ENCODE data around the gene NSUN3.
A peak's percentile ranks its signal among the peaks of the same experiment; 100 is the strongest.
"Not testable (repeated sequence)": the region's sequence is repeated elsewhere in the genome, so short reads cannot be mapped to it uniquely, and the experiment has no call there.

NSUN3 gene

DNA sequence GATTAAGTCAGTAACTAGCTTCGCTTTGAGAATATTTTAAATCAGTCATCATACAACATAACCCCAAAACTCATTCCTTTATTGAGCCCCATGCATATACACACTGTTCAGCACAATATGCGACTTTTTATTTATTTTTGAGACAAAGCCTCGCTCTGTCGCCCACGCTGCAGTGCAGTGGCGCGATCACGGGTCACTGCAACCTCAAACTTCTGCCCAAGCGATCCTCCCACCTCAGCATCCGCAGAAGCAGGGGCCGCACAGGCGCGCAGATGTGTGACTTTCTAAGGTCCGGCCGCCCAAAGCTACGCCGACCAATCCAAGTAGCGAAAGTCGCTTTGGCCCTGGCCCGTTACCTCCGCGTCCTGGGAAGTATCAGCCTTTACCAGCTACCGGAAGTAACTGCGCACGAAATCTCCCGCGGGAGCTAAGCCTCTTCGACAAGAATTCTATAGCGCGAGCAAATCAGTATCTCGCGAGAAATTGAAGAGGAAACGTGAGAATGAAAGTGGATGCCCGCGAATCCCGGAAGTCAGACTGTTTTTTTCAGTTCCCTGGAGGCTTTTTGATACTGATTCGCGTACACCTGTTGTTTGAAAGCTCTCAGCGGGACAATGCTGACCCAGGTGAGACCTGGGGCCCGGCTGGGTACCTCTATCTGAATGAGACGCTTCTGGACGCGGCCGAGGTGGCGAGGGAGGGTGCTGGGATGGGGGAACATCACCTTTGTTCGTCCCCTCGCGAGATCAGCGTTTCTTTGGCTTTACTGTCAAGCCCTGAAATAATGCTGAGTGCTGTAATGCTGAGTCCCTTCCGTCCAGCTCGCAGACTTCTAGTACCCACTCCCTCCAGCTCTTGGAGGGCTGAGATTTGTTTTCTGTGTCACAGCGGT lies at the start of gene NSUN3, which contains the start of gene DHFR2:
Gene NSUN3, plus strand, starts transcription at position 549 of the 892 bp plus-strand sequence. Its CDS starts 66 bp downstream, at position 615.
Gene DHFR2, minus strand, starts transcription at position 404 of the 892 bp plus-strand sequence. CDS start 1,405 bp downstream, outside the sequence.
- DNase-seq: peak; percentile 79 to 81

DNA sequence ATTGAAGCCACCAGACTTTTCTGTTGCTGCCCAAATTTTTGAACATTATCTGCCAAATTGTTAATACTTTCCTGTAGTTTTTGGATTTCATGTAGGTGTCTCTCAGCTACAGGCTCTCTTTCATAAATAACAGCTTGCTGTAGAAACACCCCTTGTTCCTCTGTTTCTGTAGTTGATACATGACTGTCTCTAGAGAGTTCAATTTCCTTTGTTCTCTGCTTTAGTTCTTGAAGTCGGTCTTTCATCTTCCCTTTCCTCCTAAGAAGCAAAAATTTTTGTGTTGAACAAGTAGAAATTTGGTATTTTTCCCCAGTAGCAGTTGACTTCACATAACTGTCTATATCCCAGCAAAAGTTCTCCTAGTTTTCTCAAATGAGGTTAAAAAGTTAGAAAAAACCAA lies 47.8 kb upstream of the NSUN3 start:
- DNase-seq: no peak

DNA sequence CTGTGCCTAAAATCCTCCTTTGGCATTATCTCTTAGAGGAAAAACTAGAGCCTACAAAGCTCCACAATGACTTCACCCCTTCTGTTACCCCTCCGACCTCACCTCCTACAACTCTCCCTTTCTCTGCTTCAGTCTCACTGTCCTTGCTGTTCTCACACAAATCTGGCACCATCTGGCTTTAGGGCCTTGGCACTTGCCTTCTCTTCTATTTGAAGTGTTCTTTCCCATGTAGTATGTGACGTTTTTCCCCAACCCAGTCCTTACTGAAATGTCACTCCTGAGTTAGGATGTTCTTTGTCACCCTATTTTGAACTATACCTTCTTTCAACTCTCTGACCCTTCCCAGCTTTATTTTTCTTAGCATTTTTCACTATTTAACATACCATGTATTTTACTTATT lies 43.2 kb upstream of the NSUN3 start:
- no peak for DNase-seq

DNA sequence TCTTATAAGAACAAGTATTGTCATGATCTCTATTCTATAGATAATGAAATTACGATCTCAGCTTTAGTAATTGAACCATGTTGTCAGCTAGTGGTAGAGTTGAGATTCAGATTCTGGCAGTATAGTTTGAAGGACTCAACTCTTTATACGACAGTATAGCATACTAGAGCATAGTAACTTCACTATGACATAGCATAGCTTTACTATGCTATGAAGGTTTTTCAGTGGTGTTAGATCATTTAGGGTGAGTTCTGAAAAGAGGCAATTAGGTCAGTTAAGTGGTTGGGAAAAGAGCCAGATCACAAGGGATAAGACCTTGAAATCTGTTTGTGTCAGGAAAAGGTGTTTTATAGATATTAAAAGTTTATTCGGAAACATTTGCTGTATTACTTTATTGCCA lies 42.6 kb upstream of the NSUN3 start:
- DNase-seq: no peak

DNA sequence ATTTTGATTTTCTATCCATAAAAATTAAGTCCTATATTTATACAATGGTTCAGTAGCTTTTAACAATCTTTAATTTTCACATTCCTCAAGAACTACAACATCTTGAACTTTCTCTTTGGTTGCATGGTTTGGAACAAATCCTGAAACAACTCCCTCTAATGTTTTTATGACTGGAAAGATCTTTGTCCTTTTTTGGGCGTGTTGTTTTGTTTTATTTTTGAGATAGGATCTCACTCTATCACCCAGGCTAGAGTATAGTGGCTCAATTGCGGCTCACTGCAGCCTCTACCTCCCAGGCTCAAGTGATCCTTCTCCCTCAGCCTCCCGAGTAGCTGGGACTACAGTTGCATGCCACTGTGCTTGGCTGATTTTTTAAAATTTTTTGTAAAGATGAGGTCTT lies 38.5 kb upstream of the NSUN3 start:
- DNase-seq: no peak

DNA sequence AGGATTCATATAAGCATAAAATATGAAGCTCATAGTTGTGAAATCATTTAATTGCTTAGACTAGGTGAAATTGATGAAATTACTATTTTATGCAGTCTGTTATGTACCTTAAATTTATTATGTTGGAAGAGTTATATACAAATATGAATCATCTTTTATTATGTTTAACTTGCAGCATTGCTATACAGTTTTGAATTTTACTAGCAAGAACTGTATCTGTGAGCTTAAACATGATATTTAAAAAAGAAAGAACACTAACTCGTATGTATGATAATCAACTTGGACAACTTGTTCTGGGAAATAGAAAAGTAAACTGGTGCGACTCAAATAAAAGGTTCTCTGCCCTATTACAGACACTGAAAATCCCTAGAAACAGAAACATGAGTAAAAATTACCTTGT lies 36.2 kb upstream of the NSUN3 start:
- DNase-seq: no peak

DNA sequence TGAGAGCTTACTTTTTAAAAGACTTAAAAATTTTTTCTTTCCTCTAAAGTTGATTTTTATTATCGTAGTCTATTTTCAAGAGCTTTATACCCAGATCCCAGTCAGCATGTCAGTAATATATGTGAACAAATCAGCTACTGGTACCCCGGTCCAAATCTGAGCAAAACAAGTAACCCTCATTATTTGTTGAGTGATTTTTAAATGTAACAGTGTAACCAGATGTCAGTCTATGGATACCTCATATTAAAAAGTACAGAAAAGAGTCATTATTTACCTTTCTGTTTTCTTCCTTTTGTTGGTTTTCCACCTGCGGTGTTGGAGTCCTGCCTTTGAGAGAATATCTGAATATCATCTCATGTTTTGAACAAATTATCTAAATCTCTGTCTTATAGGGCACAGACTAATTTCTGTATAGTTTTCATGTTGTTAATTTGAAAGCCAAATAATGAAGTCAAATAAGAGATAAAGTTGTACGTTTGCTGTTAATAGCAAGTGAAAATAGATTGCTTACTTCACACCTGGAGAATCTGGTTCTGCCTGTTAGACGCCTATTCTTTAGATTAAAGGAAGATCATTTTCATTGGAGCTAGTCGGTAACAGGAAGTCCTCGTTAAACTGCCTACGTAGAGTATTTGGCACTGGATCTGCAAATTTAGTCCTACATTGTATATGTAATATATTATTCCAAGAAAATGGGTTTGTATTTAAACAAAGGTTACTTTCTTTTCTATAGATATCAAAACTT lies 34.6 kb upstream of the NSUN3 start, which contains the start of gene STX19:
Gene STX19, minus strand, starts transcription at position 505 of the 745 bp plus-strand sequence. CDS start 13,328 bp downstream, outside the sequence.
- DNase-seq: no peak

DNA sequence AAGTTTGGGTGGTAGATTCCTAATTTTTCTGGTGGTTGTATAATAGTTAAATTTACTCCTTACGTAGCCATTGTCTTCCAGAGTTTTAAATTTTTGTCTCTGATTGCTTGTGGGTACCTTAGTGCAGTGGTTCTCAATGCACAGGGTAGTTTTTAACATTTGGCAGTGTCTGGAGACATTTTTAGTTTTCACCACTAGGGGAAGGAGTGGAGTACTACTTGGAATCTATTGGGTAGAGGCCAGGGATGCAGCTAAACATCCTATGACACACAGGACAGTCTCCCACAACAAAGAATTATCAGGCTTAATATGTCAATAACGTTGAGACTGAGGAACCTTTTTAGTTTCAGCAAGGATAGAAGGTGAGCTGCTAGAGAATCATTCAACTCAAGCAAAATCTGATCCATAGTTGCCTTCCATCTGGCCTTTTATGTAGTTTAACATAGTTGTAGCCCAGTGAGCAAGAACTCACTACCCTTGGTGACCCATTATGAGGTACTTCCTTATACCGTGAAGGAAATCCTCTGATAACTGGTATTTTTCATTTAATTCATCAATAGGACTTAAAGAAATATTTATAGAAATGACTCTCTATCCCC lies 25.9 kb upstream of the NSUN3 start:
- no peak for DNase-seq

DNA sequence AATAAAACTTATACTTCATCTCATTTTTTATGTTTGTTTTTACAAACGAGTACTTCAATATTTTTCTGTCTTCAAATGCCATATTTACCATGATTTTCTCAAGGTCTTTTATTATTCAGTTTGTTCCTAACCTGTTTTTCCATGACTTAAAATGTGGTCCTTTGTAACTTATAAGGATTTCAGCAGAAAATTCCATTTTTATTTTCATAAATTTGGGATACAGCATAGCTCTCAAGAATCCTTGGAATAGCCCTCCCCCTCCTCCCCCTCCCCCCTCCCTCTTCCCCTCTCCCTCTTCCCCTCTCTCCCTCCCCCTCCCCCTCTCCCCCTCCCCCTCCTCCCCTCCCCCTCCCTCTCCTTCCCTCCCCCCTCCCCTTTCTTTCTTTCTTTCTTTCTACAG lies 19.6 kb upstream of the NSUN3 start:
- DNase-seq: no peak

DNA sequence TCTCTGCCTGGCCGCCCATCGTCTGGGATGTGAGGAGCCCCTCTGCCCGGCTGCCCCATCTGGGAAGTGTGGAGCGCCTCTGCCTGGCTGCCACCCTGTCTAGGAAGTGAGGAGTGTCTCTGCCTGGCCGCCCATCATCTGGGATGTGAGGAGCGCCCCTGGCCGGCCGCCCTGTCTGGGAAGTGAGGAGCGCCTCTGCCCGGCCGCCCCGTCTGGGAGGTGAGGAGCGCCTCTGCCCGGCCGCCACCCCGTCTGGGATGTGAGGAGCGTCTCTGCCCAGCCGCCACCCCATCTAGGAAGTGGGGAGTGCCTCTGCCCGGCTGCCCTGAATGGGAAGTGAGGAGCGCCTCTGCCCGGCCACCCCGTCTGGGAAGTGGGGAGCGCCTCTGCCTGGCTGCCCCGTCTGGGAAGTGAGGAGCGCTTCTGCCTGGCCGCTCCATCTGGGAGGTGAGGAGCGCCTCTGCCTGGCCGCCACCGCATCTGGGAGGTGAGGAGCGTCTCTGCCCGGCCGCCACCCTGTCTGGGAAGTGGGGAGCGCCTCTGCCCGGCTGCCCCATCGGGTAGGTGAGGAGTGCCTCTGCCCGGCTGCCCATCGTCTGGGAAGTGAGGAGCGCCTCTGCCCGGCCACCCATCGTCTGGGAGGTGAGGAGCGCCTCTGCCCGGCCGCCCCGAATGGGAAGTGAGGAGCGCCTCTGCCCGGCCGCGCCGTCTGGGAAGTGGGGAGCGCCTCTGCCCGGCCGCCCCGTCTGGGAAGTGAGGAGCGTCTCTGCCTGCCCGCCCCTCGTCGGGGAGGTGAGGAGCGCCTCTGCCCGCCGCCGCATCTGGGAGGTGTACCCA lies 18.5 kb upstream of the NSUN3 start:
- DNase-seq: not testable (repeated sequence)

DNA sequence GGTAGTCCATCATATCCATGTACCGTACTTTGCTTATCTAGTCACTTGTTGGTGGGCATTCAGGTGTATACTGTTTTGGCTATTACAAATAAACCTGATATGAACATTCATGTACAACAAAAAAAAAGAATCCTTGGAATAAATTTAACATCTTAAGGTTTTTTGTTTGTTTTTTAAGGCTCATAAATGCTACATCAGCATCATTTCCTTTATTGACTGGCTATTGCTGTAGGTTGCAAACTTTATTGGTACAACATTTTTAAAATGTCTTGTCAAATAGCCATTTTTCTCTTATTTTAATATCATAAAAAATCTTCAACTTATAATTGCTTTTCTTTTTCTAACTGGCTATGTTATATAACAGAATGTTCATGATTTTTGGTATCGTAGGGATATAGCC lies 16.3 kb upstream of the NSUN3 start:
- DNase-seq: no peak

DNA sequence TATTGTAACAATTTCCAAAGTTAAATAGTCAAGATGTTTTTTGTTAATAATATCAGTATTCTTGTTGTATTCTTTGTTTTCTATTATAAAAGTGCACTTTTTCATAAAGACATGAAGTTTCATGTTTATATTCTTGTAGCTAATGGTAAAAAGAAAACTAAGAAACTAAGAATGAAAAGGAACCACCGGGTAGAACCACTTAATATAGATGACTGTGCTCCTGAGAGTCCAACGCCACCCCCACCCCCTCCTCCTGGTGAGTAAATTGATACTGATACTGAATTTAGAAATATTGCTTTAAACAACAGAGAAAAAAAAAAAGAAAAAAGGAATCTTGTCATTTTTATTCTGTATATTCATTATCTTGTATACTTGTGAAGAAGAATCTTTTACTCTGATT lies 13.6 kb upstream of the NSUN3 start:
- no peak for DNase-seq

DNA sequence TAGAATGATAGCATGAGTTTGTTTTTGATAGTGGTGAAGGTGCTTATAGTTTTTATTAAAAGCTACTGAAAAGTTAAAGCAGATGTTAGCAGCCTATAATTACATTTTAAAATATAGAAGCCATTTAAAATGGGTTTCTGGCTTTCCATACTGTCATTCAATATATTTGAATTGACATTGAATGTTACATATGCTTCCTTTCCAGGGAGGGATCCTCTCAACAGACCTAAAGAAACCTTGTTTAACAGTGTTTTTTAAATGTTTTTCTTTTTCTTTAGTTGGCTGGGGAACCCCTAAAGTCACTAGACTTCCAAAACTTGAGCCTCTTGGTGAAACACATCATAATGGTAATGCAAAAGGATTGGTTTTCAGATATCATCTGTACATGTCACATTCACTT lies 12.3 kb upstream of the NSUN3 start:
- no peak for DNase-seq

DNA sequence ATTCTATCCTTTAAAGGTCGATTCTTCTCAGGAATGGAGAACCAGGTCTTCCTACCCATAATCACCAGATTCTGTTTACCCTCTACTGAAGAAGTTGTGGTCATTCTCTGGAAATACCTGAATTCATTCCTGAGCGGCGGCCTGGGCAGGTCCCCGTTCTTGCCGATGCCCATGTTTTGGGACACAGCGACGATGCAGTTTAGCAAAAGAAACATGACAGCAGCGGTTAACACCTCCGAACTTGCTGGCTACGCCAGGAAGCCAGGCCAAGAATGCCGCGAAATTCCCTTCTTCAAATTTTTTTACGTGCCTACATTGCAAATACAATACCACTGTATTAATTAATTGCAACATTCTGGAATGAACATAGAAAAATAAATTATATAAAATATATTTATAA lies 1.6 kb upstream of the NSUN3 start:
- DNase-seq: no peak

DNA sequence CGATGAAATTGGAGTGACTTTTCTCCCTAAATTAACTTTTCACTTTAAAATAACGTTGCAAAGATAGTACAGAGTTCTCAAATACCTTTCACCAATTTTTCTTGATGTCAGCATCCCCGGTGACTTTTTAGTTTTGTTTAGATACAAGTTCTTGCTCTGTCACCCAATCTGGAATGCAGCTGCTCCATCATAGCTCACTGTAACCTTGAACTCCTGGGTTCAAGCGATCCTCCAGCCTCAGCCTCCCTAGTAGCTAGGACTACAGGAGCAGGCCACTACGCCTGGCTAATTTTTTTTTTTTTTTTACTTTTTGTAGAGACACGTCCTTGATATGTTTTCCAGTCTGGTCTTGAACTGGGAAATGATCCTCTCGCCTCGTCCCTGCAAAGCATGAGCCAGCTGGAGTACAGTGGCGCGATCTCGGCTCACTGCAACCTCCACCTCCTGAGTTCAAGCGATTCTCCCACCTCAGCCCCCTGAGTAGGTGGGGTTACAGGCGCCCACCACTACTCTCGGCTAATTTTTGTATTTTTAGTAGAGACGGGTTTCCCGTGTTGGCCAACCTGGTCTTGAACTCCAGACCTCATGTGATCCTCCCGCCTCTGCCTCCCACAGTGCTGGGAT lies 747 bp downstream of the NSUN3 start:
- DNase-seq: no peak

DNA sequence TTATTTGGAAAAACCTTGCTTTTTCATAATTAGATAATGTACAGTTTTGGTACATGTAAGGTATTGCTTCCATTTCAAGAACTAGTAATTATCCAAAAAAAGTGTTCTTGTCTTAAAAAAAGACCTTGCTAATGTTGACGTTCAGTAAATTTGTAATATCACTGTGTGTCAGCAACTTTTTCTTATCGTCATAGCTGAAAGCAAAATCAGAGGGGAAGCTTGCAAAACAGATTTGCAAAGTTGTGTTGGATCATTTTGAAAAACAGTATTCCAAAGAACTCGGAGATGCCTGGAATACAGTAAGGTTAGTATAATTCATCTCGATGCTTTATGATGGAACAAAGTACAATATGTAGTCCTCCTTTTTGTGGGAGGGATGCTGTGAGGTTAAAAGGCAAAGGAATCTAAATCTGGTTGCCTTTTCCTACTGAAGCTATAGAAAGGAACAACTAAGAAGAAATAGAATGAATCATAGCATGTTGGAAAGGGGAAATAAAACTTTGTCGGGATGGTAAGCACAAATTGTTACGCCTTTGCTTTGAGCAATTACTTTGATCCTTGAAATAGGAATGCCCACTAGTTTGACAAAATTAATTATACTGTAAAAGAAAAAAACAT lies 1.5 kb downstream of the NSUN3 start:
- DNase-seq: no peak

DNA sequence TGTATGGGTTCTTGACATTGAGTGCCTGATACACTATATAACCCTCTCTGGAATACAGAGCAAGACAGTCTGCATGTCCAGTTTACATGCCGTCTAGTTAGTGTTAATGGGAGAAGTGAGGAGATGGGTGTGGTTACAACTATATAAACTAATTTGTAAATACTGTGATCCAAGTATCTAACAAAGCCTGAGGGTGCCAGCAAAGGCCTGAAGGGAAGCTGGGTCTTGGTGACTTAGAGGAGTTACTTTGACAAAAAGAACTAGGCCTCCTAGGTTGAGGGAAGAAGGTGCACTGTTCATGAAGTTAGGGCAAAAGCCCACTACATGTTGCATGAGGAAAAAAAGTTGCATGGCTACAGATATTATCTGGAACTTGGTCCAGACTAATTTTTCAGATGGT lies 2.3 kb downstream of the NSUN3 start:
- DNase-seq: no peak

DNA sequence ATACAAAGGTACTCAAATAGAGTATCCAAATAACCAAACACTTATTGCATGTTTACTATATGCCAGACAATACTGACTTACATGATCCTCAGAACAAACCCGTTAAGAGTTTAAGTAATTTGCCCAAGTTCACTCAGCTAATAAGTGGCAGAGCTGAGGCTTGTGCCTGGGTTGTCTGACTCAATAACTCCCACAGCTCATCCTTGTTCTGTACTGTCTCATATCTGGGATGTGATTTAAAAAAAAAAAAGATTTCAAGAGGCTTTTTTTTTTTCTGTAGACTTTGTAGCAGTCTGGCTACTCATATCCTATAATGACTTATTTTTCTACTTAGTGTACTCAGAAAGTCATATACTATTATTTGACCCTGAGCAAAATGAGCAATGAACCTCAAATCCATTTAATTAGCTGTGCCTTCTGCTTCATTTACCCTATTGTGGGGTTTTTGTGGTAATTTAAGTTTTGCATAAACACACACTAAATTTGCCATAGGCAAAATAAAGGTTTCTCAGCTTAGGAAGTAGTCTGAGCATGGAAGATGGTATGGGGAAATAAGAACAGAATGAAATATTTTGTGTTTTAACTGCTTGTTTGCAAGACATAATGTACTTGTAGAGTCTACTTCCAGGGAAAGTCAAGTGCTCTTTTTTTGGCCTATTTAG lies 3.1 kb downstream of the NSUN3 start:
- DNase-seq: no peak

DNA sequence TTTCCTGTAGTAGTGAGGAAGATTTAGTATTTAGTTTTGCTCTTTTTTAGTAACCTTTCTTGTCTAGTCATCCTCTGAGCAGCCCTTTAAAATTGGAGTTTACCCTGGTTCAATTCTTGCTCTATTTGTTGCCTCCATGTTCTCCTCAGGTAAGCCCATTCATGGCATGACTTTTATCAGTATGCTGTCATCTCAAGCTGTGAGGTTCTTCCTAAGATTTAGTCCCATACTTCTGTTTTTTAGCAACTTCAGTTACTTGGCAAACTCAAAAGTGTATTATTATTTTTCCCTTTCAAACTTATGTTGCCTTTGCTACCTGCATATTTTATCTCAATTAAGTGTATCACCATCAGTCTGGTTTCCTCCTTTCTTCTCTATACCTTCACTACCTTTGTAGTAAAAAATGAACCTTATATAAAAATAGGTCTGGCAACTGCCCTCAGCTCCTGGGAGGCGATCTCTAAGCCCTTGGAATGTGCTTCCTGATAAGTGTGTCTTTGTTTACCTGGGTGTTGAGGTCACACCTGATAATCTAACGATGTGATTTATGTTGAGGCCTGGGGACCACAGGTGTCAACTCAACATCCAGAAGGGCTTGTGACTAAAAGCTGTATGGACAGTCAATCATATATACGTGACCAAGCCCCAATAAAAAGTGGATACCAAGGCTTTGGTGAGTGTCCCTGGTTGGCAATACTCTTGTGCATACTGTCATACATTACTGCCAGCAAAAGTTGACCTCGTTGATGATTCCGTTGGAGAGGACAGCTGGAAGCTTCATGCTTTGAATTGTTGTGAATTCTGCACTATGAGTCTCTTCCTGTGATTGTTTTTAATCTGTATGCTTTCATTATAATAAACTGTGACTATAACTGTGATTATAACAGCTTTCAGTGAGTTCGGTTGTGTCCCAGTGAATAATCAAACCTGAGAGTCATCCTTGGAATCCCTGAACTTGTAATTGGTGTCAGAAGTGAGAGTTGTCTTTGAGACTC lies 3.9 kb downstream of the NSUN3 start:
- DNase-seq: no peak

All from hippocampal formation (tissue), 2 donors.